ENCODE measurements around the gene MRPS12.

Gene MRPS12

DNA sequence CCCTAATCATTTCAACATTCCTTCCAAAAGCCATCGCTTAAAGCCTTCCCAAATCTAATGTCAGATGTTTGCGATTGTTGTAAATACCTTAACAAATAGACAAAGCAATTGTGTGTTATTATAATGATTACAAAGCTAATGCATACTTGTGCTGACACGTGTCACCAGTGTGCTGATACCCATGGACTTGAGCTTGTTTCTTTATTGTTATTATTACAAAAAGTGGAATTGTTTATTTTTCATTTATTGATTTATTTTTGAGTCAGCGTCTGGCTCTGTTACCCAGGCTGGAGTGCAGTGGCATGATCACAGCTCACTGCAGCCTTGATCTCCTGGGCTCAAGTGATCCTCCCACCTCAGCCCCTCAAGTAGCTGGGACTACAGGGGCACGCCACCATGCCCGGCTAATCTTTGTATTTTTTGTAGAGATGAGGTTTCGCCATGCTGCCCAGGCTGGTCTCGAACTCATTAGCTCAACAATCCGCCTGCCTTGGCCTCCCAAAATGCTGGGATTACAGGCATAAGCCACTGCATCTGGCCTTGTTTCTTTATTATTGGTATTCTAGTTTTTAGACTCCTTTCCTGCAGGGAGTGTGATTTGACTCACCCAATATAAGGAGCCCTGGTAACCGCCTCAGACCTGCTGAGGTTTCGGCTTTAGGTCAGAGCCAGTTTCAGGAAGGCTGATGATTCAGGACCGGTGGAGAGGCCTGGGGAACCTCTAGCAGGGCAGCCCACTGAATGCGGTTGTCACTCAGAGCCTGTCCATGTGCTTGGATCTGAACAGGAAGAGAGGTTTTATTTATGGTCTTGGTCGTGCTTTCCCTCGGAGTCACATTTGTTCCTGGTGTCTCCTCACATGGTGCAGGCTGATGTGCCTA lies 46.9 kb downstream of the MRPS12 start:
- Histone ChIP-seq H3K27me3 (ENCODE audit: low read depth, low read length) (no peaks in the 10 kb centered on the region), H3K36me3 (replicated peaks; ENCODE audit: low read depth, low read length) (peaks cover 15% of the 10 kb centered on the region), H3K9ac (ENCODE audit: low read length) (peak overlapping the region; percentile 97), H3K4me3 (ENCODE audit: low read length) (peak overlapping the region; percentile 88; the same call in 1 of the 2 replicates), H3K4me1 (ENCODE audit: low read length) (peaks cover 36% of the 10 kb centered on the region), H2AFZ (ENCODE audit: low read depth, low read length) (no peak overlapping the region), H3K79me2 (ENCODE audit: low read length) (peaks cover 28% of the 10 kb centered on the region), H3K27ac (ENCODE audit: low read length) (peak overlapping the region; percentile 97), H3K4me2 (ENCODE audit: low read length) (peak overlapping the region; percentile 90), H4K20me1 (ENCODE audit: insufficient read depth, low read length) (no peaks in the 10 kb centered on the region), H3K9me3 (ENCODE audit: insufficient read depth, low read length) (peaks cover 15% of the 10 kb centered on the region)
- TF ChIP-seq EZH2phosphoT487 (IDR thresholded peaks at IDR 0.05; ENCODE audit: low read depth) = no peak
- TF ChIP-seq, protein P1, sequence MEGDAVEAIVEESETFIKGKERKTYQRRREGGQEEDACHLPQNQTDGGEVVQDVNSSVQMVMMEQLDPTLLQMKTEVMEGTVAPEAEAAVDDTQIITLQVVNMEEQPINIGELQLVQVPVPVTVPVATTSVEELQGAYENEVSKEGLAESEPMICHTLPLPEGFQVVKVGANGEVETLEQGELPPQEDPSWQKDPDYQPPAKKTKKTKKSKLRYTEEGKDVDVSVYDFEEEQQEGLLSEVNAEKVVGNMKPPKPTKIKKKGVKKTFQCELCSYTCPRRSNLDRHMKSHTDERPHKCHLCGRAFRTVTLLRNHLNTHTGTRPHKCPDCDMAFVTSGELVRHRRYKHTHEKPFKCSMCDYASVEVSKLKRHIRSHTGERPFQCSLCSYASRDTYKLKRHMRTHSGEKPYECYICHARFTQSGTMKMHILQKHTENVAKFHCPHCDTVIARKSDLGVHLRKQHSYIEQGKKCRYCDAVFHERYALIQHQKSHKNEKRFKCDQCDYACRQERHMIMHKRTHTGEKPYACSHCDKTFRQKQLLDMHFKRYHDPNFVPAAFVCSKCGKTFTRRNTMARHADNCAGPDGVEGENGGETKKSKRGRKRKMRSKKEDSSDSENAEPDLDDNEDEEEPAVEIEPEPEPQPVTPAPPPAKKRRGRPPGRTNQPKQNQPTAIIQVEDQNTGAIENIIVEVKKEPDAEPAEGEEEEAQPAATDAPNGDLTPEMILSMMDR (IDR thresholded peaks at IDR 0.05; ENCODE audit: low read depth, low read length) = no peak

DNA sequence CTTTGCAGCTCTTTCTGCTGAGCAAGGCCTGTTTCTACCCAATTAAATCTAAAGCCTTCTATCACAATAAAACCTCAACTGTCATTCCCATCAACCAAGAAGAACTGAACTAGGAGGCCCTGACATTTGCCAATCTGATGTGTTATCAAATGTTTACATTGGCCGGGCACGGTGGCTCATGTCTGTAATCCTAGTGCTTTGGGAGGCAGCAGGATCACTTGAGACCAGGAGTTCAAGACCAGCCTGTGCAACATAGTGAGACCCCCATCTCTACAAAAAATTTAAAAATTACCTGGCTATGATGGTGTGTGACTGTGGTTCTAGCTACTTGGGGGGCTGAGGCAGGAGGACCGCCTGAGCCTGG lies 47.6 kb downstream of the MRPS12 start:
- no peak for TF ChIP-seq EZH2phosphoT487 (IDR thresholded peaks at IDR 0.05; ENCODE audit: low read depth)
- TF ChIP-seq, protein P1 (IDR thresholded peaks at IDR 0.05; ENCODE audit: low read depth, low read length) = no peak
- Histone ChIP-seq H3K36me3 (replicated peaks; ENCODE audit: low read depth, low read length) (peaks cover 13% of the 10 kb centered on the region), H3K79me2 (ENCODE audit: low read length) (peaks cover 22% of the 10 kb centered on the region), H3K27me3 (ENCODE audit: low read depth, low read length) (no peaks in the 10 kb centered on the region), H3K4me2 (ENCODE audit: low read length) (peak overlapping the region; percentile 90), H3K9me3 (ENCODE audit: insufficient read depth, low read length) (peaks cover 15% of the 10 kb centered on the region), H3K9ac (ENCODE audit: low read length) (peak overlapping the region; percentile 97), H4K20me1 (ENCODE audit: insufficient read depth, low read length) (no peaks in the 10 kb centered on the region), H3K4me3 (ENCODE audit: low read length) (no peak overlapping the region; the same call in 1 of the 2 replicates), H3K27ac (ENCODE audit: low read length) (peak overlapping the region; percentile 97), H3K4me1 (ENCODE audit: low read length) (peaks cover 36% of the 10 kb centered on the region), H2AFZ (ENCODE audit: low read depth, low read length) (no peak overlapping the region)

DNA sequence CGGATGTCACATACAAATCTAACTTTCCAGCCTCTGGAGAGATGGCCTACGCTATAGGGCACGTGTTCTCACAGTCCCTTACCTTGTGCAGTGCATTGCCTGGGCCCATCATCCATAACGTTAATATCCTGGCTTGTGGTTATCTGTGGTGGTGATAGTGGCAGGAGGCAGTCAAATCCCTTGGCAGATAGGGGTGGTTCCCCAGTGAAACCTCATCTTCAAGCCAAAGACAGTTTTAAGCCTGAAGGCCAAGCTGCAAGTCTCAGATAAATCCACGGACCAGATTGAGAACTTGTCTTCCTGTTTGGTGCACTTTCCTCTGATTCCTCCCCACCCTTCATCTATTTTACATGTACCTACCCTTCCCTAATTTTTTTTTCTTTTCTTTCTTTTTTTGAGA lies 49.1 kb downstream of the MRPS12 start:
- H3K27ac ChIP-seq (ENCODE audit: low read length) = no peak overlapping the region
- no peak overlapping the region for H3K9ac ChIP-seq (ENCODE audit: low read length)
- peaks cover 12% of the 10 kb centered on the region for H3K36me3 ChIP-seq (replicated peaks; ENCODE audit: low read depth, low read length)
- H4K20me1 ChIP-seq (ENCODE audit: insufficient read depth, low read length) = no peaks in the 10 kb centered on the region
- H3K9me3 ChIP-seq (ENCODE audit: insufficient read depth, low read length) = peaks cover 15% of the 10 kb centered on the region
- H3K27me3 ChIP-seq (ENCODE audit: low read depth, low read length) = no peaks in the 10 kb centered on the region
- peaks cover 7% of the 10 kb centered on the region for H3K79me2 ChIP-seq (ENCODE audit: low read length)
- H2AFZ ChIP-seq (ENCODE audit: low read depth, low read length) = no peak overlapping the region
- H3K4me1 ChIP-seq (ENCODE audit: low read length) = peaks cover 33% of the 10 kb centered on the region
- no peak overlapping the region for H3K4me3 ChIP-seq (ENCODE audit: low read length)
- no peak overlapping the region for H3K4me2 ChIP-seq (ENCODE audit: low read length)
- TF ChIP-seq, protein P1 (IDR thresholded peaks at IDR 0.05; ENCODE audit: low read depth, low read length) = no peak
- no peak for TF ChIP-seq EZH2phosphoT487 (IDR thresholded peaks at IDR 0.05; ENCODE audit: low read depth)

DNA sequence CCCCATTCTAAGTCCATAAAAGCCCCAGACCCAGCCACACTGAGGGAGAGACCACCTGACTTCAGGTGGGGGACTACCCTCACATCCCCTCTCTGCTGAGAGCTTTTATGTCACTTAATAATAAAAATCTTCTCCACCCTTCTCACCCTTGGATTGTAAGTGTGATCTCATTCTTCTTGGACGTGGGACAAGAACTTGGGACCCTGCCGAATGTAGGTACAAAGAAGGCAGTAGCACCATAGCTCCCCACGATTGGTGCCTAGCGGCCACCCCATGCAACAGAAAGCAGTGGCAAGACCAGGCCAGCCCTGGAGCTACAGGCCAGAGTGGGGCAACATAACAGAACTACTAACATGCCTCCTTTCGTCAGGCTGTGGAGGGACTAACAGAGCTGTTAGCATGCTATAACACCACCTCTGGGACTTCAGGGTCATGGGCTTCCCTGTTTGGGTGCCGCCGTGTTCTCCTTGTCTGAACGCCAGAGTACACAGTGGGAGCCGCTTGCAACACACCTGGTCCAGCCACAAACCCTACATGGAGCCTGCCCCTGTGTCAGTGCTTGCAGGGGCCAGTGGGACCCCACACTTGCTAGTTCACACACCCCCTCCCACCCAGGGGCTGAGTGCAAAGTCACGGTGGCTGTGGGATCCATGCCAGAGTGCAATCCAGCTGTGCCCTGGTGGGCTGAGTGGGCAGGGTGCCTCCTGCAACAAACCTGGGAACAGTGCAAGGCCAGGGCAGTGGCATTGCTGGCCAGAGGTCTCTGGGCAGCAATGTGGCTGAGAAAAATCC lies 50.0 kb downstream of the MRPS12 start:
- no peak overlapping the region for H2AFZ ChIP-seq (ENCODE audit: low read depth, low read length)
- no peak overlapping the region for H3K4me2 ChIP-seq (ENCODE audit: low read length)
- H3K9me3 ChIP-seq (ENCODE audit: insufficient read depth, low read length) = peaks cover 15% of the 10 kb centered on the region
- H3K27ac ChIP-seq (ENCODE audit: low read length) = no peak overlapping the region
- no peak overlapping the region for H3K9ac ChIP-seq (ENCODE audit: low read length)
- TF ChIP-seq, protein P1 (IDR thresholded peaks at IDR 0.05; ENCODE audit: low read depth, low read length) = no peak
- no peak for TF ChIP-seq EZH2phosphoT487 (IDR thresholded peaks at IDR 0.05; ENCODE audit: low read depth)
- H3K4me3 ChIP-seq (ENCODE audit: low read length) = no peak overlapping the region
- H3K4me1 ChIP-seq (ENCODE audit: low read length) = peaks cover 33% of the 10 kb centered on the region
- no peaks in the 10 kb centered on the region for H3K27me3 ChIP-seq (ENCODE audit: low read depth, low read length)
- H4K20me1 ChIP-seq (ENCODE audit: insufficient read depth, low read length) = no peaks in the 10 kb centered on the region
- peaks cover 12% of the 10 kb centered on the region for H3K36me3 ChIP-seq (replicated peaks; ENCODE audit: low read depth, low read length)
- no peaks in the 10 kb centered on the region; the same call in 1 of the 2 replicates for H3K79me2 ChIP-seq (ENCODE audit: low read length)

Data from OCI-LY3 (cell line).